Smooth muscle cell of the brain vasculature (primary cell): ENCODE results near the gene UBE3D.
"Not testable (repeated sequence)": the region's sequence is repeated elsewhere in the genome, so short reads cannot be mapped to it uniquely, and the experiment has no call there.

ENCODE experiments used
- DNase-seq: peaks from one replicate; pipeline ENCODE4 v3.0.0-alpha.2; 2012; ENCODE audit warnings: low read depth, low spot score

UBE3D gene

DNA sequence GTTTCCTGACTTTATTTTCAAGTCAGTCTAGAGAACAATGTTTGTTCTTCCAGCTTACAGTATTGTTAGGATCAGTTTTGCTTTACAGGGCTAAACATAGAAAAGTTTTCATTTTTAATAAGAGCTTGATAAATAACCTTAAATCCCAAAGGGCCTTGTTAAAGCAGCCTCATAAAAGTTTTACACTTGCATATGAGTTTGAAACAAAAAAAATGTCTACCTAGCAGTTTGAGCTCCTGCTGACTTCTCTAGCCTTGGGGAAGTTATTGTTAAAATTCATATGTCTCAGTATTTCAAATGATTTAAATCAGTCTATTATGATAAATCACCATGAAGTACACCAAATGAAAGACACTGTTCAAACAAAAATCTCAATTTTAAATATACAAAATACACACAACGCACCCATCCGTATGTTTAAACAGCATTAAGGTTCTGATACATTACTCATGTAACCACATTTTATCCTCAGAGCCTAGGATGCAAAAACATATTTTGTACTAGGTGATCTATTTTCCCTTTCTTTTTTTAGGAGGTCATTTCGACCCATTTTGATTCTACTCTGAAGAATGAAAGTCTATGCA is 87.2 kb downstream of the UBE3D start:
- DNase-seq, result no peak

DNA sequence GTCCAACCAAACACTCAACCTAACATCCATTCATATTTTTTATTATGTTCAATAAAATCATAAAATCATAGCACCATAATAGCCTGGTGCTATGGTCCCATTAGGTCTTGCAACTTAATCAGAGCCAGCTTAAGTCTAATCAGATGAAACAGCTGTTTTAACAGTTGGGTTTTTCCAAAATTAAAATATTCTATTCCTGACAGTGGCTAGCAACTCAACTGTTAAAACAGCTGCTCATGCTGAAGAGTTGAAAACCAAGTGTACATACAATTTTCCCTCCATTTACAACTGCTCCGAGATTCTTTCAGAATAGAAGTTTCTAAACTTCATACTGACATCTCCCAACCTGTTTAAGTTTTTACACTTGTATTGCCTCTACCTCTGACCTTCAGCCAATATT is 89.5 kb downstream of the UBE3D start:
- no peak for DNase-seq

DNA sequence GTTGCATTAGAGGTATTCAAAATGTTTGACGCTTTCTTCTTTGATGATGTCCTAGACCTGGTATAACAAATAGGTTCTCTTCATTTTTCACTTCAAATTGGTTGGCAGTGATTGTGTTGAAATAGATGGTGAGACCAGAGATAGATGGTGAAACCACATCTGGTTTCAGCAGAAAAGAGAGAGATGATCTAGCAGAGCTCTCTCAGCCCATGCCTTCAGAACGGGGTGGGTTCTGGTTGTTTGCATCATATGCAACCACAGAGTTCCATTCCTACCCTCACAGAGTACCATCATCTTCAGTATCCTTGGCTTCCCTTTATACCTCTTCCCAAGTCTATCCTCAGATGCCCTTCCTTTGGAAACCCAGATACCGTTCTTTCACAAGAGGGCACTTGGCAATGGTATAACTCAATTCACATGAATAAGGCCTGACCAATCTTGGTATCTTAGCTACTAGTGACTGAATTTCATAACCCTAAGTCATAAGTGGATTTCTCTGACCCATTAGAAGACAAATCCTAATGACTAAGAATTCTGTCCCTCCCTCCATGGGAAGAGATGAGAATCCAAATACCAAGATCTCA is 93.7 kb downstream of the UBE3D start:
- no peak for DNase-seq

DNA sequence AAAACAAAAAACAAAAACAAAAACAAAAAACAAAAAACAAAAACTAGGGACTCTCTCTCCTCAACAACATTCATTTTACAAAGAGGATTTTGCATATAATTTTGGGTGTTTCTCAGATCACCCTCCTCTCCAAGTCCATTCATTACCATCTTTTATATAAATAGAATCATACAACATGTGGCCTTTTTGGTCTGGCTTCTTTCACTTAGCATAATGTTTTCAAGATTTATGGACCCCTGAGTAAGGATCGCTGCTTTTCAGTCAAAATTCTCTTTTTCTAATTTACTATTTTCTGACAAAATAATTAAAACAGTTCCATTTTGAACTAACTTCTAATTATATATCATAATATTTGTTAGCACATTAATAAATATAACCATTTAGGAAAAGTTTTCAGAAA is 94.8 kb downstream of the UBE3D start:
- DNase-seq, result no peak

DNA sequence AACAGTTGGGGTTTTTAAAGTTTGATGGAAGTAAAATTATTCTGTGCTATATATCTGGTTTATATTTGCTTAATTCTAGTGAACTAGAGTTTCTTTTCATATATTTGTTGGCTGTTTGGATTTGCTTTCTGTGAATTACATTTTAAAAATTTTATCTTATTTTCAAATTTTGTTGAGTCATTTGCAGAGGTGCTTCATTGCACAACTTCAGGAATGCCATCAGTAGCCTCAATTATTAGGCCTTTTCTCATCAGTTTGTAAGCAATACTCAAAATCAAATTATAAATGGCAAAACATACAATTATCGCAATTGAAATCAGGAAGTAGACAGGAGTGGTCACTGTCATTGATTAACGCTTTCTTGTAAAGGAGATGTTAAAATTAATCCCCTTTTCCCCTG is 96.9 kb downstream of the UBE3D start:
- no peak for DNase-seq

DNA sequence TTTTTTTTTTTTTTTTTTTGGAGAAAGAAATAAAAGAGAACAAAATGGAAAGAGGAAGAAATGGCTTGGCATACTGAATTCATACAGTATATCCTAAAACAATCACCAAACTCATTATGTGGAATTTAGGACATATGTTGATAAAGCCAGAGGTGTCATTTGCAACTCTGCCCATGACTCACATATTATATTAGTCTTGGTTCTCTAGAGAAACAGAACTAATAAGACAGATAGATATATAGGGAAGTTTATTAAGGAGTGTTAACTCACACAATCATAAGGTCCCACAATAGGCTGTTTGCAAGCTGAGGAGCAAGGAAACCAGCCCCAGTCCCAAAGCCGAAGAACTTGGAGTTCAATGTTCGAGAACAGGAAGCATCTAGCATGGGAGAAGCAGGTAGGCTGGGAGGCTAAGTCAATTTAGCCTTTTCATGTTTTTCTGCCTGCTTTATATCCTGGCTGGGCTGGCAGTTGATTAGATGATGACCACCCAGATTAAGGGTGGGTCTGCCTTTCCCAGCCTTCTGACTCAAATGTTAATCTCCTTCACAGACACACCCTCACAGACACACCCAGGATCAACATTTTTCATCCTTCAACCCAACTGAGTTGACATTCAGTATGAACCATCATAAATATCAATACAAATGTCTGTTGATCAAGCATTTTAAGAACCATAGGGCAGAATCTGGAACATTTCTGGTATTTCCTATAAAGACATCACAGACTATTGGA is 102.3 kb downstream of the UBE3D start:
- DNase-seq, result no peak

DNA sequence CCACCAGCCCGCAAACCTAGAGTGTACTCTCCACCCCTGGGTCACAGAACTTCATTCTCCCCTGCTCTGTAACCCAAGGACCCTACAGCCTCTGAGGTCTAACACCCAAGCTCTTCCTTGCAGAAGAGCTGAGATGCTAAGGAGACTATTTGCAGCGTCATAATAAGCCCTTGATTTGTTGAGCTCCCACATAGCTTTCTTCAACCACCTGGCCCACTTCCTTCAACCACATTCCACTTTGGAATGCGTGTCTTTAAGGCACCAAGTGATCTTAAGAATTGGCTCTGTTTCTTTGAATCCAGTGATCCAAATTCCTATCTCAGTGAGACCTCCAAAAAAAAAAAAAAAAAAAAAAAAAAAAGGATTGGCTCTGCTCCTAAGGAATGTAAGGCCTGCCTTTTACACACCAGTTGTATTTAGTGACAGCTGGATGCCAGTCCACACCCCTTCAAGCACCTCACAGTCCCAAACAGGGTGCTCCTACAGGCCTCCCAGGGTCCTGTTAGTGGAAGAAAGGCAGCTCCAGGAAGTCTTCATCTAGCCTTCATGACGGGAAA is 106.2 kb downstream of the UBE3D start:
- no peak for DNase-seq

DNA sequence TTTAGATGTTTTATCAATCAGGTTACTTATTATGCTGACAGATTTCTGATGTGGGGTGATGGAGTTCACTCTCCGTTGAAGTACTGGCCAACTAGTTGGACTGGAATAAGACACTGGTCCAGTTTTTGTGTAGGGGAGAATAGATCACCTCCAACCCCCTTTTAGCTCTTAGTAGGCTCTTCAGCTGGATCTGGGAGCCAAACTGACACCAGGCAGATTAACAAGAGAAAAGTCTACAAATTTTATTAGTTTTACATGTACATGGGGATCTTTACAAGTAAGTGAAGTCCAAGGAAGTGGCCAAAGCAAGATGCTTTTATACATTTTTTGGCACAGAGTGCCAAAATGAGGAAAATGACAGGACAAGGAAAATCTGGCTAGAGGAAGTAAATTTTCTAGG is 107.1 kb downstream of the UBE3D start:
- no peak for DNase-seq

DNA sequence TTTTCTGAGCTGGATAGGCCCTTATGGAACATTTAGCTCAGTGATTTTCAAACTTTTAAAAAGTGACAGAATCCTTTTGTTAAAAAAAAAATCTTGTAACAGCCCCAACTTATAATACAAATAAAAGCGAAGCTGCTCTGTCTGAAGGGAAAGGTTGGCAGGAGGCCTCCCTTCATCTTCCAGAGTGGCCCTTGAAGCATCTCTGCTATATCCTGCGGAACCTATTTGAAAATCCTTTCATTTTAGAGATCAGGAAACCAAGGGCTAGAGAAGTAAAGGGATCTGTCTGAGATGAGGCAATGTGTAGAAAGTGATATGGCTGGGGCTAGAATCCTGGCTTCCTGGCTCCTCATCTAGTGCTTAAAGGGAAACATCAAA is 107.8 kb downstream of the UBE3D start:
- DNase-seq, result no peak

DNA sequence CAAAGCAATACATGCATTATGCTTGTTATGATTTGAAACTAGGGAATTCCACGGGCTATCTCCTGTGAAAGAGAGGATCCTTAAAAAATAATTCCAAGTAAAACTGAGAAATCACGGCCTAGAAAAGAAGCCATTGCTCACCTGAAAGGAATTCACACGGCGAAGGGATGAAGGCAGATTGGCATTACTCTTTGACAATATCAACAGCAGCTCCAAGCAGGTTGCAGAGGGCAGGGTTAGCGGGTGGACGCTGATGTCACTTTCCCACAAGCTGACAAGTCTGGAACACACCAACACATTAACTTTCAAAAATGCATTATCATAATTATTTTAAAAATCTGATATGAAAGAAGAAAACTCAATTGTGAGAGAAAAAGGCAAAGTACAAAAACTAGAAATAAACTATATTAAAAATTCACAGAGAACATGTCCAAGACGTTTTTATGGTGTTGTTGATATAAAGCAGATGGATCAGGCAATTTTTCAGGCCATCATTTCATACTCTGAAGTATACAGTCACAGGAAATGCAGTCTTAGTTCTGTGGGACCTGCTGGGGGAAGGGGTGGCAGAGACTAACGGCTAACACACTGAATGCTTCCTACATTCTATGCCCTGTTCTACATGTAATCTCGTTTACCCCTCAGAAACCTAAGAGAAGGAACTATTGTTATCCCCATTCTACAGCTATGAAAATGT is 108.3 kb downstream of the UBE3D start:
- no peak for DNase-seq

DNA sequence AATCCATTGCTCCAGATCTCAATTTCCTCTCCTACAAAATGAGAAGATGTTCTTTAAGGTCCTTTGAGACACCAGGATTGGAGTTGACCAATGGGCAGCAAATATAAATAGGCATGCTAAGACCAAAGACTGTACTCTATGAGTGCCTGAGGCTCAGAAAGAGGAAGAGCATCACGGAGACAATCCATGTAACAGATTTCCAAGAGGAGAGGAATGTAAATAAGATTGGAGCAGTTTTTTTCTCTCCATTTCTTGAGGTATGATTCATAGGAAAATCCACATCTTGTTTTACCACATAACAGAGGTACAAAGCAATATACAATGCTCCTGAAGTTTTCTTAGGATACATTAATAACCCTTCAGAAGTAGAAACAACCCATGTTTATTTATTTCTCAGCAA is 109.8 kb downstream of the UBE3D start:
- DNase-seq, result no peak

DNA sequence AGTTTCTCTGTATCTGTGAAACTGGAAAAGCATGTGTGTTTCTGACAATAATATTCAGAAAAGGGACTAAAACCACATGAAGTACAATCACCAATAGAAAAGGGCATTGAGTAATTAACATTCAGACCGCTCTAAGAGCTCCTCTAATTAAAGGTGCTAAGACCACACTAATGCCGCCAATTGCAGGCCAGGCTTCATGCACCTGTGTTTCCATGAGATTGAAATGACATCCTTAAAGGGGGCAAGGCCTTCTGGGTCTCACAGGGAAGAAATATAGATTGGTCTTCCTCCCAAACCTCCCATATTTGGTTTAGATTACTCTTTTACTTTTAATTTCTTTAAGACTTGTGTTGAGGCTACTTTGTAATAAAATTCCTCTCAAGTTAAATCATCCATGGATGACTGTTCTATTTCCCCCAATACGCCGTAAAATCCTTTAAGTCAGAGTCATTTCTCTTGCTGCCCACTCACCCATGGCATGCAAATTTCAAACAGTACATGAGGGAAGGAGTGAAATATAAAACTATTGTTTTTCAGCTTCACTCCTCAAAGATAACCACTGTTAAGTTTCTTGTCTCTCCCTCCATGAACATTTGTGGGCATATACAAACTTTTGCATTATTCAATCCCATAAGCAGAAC is 110.6 kb downstream of the UBE3D start:
- DNase-seq, result no peak

DNA sequence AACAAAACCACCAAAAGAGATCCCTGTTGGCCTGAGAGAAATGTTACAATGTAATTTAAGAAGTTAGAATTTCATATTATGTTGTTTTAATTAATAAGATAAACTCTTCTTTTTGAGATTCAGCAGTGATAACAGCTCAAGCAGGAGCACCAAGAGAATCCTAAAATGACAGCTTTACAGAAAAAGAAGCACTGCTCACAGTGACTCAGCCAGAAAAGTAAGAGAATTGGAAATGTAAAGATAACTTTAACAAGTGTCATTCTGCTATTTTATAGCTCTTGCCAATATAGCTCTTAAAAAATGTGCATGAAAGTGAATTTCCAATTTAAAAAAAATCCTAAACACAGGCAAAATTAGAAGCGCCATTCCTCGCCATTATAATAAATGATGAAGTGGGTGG is 111.3 kb downstream of the UBE3D start:
- DNase-seq, result no peak

DNA sequence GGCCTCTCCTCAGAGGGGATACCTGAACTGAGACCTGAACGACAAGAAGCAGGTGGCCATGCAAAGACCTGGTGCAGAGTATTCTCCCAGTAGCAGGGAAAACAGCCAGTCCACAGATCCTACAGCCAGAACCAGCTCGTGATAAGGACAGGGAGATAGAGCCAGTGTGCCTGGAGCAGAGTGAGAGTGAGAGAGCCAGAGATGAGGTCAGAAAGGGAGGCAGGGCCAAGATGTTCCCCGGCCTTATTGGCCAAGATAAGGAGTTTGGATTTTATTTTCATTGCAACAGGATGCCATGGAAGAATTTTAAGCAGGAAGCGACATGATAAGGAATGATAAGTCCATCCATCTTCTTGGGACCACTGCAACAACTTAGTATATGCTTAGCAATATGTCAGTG is 111.8 kb downstream of the UBE3D start:
- no peak for DNase-seq

DNA sequence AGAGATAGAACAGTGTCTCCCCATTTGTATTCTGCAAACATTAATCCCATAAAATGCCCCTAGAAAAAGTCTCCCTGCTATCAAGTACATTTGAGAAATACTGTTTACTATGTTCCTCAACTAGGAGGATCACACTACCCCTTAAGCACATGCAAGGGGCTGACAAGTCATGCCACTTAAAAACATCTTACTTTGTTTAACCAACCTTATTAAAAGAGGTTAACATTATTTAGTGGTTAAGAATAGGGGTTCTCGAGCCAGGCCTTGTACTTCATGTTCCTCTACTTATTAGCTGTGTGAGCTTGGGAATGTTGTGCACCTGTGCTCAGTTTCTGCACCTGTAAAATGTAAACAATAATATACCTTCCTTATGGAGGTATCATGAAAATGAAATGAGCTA is 113.7 kb downstream of the UBE3D start:
- no peak for DNase-seq

DNA sequence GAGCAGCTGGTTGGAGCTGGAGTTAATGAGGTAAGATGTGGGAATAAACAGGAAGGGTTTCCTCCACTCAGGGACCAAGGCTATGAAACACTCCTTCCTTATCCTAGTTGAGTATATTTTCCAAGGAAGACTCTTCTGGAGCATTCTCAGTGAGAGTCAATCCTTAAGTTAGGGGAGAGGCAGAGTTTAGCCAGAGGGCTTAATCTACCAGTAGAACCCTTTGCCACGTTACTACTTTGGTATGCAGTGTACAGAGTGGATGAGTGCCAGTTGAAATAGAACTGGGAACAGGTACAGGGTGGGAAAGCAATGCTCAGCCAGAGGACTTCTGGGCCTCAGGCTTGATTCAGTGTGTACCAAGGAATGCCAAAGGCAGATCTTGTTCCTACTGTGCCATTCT is 114.3 kb downstream of the UBE3D start:
- DNase-seq, result no peak

DNA sequence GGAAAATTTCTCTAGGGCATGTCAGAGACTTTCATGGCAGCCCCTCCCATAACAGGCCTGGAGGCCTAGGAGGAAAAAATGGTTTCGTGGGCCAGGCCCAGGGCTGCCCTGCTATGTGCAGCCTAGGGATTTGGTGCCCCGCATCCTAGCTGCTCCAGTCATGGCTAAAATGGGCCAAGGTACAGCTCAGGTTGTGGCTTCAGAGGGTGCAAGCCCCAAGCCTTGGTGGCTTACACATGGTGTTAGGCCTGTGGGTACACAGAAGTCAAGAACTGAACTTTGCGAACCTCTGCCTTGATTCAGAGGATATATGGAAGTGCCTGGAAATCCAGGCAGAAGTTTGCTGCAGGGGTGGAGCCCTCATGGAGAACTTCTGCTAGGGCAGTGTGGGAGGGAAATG is 134.7 kb downstream of the UBE3D start:
- DNase-seq, result not testable (repeated sequence)

DNA sequence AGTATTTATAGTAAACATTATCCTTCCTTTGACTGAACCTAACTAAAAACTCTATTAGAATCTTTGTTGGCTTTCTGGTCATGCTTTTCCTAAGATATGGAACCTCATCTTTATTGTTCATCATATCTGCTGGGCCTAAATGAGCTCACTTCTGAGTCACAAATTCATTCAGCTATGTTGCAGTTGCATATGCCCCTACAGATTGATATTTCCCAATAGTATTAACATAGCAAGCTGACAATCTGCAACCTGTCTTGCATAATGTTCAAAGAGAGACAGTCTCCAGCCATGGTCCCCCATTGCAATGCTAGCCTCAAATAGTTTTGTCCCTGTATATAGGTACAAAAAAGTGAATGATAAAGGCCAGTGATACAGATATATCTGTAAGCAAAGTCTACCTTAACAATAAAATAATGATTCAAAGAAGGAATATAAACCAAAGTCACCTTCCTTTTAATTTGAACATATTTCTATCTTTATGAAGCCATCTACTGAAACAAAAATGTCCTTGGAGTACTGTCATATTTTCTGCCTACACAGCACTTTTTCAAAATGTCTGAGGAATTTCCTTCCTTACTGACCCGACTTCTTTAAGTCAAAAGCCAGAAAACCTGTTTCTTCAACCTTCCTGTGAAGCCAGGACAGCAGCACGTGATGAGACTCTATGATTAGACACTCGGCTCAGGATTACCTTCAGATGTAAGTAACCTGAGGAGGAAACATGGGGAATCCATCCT is 140.7 kb downstream of the UBE3D start:
- no peak for DNase-seq

DNA sequence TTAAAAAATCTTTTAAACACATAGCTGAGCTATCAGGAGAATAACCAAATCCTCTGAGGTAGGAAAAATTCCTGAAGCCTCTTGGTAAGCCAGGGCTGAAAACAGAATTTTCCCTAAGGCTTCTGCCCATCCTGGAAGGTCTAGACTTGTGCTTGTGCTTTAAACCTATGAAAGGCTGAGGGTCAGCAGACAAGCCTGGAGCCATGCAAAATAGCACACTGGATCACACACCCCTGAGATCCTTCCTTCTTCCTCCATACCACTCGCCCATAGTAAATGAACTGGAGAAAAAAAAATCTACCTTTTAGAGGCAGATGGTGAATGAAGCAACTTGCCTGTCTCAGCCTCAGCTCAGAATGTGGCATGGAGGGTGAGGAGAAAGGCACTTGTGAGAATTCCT is 144.4 kb downstream of the UBE3D start:
- no peak for DNase-seq

DNA sequence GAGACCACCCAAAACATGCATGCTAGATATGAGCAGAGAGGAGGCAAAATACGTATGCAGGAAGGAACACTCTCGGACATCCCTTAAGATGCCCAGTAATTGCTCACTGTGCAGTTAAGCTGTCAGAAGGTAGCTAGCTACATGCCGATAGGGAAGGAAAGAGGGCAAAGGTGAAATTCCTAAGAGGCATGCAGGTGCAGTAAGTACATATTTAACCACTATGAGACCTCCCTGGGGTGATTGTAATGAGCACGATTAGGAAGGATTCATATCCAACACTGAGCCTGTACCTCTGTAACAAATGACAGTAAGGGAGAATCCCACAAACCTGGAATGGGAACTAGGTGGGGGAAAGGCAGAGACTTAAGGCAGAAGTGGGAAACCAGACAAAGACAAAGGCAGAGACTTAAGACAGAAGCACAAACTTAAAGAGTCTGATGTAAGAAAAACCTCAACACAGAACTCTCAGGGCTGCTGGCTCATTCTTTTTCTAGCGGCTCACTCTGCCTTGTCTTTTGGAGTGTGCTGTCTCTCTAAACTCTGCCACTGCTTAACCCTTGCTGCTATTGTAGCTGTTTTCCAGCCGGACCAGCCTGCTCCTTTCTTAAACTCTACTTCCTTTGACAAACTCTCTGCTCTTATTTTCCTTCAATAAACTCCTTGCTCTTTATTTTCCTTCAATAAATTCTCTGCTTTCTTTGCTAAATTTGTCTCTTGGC is 148.1 kb downstream of the UBE3D start:
- no peak for DNase-seq

DNA sequence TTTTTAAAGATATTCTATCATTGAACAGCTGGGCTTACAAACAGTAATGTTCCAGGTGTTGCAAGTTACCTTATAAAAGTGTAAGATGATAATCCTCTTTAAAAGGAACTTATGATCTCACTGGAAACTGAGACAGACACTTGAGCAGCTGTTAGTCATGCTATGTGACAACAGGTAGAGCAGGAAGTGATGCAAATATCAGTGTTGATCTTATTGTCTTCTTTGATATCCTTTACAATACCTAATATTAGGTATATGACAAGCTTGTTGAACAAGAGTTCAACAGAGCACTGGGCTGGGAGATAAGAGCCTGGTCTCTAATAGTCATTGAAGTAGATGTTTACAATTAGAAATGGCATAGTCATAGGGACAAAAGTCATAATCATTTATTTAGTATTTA is 150.0 kb downstream of the UBE3D start:
- no peak for DNase-seq
